Measurements from ENCODE around the gene ADGRL3.

- TF ChIP-seq POLR2A (IDR thresholded peaks at IDR 0.05; ENCODE audit: low read length) (no peak), GATA1 (IDR thresholded peaks at IDR 0.05; ENCODE audit: low read depth, low read length) (no peak)
These were observed 724.0 kb downstream of the ADGRL3 start for GRCh38 chr4:61924131-61924530.

All from erythroblast (primary cell).